ENCODE data around the gene MBD4.
A peak's percentile ranks its signal among the peaks of the same experiment; 100 is the strongest.

GRCh38 chr3:129435367-129435766, 4.4 kb downstream of the MBD4 start:
- TF ChIP-seq EZH2phosphoT487 (IDR thresholded peaks at IDR 0.05; ENCODE audit: borderline replicate concordance, low read depth, low read length) (no peak), CTCF (conservative IDR thresholded peaks at IDR 0.05; ENCODE audit: low read length) (peak; percentile 55)
